C4-2B (cell line): ENCODE data around the gene SPDYC.

Source experiments
- CTCF ChIP-seq: fragments of 450-650 bp; conservative IDR thresholded peaks from 2 replicates; pipeline ENCODE4 v1.5.1; 2017; ENCODE audit warnings: mild to moderate bottlenecking
- ZFX ChIP-seq: fragments of 450-650 bp; IDR thresholded peaks from 2 replicates; pipeline ENCODE4 v1.6.1; 2017

- TF ChIP-seq CTCF = no peak
- no peak for TF ChIP-seq ZFX
These were observed 34.3 kb upstream of the SPDYC start for GRCh38 chr11:65135633-65136145.
